AG10803 (cell line): ENCODE data around the gene HEPHL1.

Experiments used
- DNase-seq: peaks from one replicate; pipeline ENCODE4 v3.0.0; 2010; ENCODE audit warnings: low read depth
- H3K4me3 ChIP-seq: 2 replicates; pipeline ENCODE4 v1.5.1; 2011; ENCODE audit warnings: mild to moderate bottlenecking, low read length, control low read depth
- TF ChIP-seq, protein P1 (sequence below): conservative IDR thresholded peaks from 2 replicates; pipeline ENCODE4 v1.5.1; 2011; ENCODE audit warnings: mild to moderate bottlenecking, low read length, control low read depth, inconsistent platforms

Gene HEPHL1

DNA sequence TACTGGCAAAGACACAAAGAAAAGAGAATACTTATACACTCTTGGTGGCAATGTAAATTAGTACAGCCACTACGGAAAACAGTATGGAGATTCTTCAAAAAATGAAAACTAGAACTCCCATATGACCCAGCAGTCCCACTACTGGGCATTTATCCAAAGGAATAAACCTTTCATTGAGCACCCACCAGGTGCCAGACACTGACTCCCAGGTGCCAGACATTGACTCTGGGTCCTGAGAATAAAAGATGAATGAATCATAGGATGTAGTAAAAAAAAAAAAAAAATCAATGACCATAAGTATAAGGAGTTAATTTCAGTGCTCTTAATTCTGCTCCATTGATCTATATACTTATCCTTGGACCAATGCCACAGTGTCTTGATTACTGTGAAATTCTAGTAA is 28.2 kb downstream of the HEPHL1 start:
- TF ChIP-seq, protein P1, sequence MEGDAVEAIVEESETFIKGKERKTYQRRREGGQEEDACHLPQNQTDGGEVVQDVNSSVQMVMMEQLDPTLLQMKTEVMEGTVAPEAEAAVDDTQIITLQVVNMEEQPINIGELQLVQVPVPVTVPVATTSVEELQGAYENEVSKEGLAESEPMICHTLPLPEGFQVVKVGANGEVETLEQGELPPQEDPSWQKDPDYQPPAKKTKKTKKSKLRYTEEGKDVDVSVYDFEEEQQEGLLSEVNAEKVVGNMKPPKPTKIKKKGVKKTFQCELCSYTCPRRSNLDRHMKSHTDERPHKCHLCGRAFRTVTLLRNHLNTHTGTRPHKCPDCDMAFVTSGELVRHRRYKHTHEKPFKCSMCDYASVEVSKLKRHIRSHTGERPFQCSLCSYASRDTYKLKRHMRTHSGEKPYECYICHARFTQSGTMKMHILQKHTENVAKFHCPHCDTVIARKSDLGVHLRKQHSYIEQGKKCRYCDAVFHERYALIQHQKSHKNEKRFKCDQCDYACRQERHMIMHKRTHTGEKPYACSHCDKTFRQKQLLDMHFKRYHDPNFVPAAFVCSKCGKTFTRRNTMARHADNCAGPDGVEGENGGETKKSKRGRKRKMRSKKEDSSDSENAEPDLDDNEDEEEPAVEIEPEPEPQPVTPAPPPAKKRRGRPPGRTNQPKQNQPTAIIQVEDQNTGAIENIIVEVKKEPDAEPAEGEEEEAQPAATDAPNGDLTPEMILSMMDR: no peak
- H3K4me3 ChIP-seq: no peak overlapping the region
- DNase-seq: no peak

DNA sequence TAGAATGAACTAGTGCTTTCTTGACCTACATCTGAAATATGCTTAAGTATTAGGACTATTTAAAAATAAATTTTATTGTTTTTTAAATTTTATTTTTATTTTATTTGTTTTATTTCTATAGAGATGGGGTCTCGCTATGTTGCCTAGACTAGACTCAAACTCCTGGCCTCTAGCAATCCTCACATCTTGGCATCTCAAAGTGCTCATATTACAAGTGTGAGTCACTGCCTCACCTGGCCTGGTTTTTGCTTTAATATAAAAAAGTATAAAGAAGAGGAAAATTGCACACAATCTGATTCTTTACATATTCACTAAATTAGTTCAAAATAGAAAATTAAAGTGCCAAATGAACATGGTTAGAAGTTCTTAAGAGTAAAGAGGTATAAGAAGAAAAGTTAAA is 37.5 kb downstream of the HEPHL1 start:
- no peak overlapping the region for H3K4me3 ChIP-seq
- TF ChIP-seq, protein P1: no peak
- DNase-seq: no peak

DNA sequence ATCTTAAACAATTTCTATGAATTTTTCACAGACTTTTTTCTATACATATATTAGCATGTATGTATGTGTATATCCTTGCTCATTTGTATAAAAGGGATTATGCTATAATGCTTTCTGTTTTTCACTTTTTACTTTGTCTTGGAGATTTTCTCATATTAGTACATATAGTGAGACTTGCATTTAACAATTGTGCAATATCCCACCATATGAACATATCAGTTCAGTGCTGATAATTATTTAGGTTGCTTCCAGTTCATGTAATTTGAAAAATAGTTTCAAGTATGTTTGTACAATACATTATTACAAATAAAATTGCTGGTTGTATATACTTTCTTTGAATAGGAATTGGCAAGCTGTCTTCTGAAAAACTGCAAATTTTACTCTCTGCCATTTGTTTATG is 37.9 kb downstream of the HEPHL1 start:
- H3K4me3 ChIP-seq: no peak overlapping the region
- no peak for DNase-seq
- TF ChIP-seq, protein P1: no peak

DNA sequence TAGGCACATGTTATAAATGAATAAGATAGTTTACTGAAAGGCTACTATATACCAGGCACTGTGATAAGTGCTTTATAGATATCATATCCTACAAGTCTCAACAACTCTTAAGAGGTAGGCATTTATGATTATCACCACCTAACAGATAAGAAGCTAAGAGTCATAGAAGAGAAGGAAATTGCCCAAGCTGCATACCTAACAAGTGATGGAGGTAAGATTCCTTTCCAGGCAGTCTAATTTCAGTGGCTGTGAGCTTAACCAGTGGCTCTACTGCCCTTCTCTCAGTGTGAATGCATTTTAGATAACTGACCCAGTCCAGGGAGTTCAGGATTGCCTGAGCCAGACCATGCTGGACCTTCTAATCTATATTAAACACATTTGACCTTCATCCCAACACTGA is 39.2 kb downstream of the HEPHL1 start:
- no peak for DNase-seq
- TF ChIP-seq, protein P1: no peak
- no peak overlapping the region for H3K4me3 ChIP-seq

DNA sequence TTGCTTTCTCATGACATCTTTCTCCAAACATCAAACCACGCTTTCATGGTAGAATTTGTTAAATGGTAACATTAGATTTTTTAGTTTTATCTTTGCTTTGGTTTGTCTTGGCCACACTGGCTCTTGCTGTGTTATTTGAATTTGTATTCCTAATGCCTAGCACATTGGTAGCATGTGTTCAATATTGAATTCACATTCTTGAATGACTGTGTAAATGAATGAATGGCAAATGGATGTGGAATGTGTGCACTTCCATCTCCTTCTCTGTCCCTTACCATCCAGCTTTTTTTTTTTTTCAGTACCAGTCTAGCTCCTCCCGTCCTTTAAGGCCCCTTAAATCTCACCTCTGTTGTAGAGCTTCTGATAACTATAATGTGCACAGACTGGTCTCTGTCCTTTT is 41.2 kb downstream of the HEPHL1 start:
- H3K4me3 ChIP-seq: no peak overlapping the region
- TF ChIP-seq, protein P1: no peak
- DNase-seq: no peak

DNA sequence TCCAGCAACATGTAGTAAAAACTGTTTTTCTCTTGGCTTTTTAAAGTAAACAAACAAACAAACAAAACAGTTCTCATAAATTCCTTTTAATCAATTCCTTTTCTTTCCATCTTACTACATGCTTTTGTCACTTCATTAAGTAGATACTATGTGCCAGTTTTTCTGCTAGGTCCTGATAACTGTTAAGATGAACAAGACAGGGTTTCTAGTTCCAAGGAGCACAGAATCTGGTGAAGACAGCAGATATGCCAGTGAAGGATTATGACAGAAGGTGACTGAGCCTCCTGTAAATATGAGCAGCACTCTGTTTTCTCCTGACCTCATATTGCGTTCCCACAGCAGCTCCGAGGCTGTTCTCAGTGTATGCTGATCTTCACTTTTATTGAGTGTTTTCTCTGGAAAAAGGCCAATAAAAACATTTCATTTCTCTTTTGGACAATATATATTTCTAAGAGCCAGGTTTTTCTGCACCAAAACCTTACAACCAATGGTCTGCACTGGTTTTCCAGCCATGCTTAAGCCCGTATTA is 45.8 kb downstream of the HEPHL1 start:
- DNase-seq: no peak
- TF ChIP-seq, protein P1: no peak
- H3K4me3 ChIP-seq: no peak overlapping the region

DNA sequence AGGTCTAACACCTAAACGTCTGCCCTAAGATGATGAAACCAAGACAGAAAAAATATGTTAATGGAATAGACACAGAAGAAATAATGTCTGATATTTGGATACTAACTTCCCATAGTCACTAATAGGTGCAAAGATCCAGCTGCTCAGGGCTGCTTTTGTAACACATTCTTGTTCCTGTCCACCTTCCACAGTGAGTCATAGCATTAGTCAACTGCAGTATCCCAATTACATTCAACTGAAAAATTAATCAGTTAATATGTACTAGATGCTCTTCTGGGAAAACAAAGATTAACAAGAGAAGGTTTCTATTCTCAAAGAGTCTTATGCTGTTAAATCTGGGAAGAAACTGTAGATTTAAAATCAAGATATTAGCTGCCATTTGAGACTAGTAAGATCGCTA is 47.6 kb downstream of the HEPHL1 start:
- TF ChIP-seq, protein P1: no peak
- no peak overlapping the region for H3K4me3 ChIP-seq
- no peak for DNase-seq
